Adrenal gland (tissue), 12 donors: Measurements from ENCODE around the gene GJC1. TPM values are rescaled to one million over a fixed set of nuclear protein-coding genes. Genes with fewer than 3 reads are reported as not detected.

ENCODE experiments used
- DNase-seq, 7 donors: peaks; one replicate each; pipeline ENCODE4 v3.0.0-alpha.2; 2019 to 2020
- H3K27ac ChIP-seq, 5 donors: fragments of 200-600 bp; sonication (generic) in 4 of 5; 1 replicate in 3 of 5; 2 replicates in 2 of 5; pipeline versions ENCODE4 v1.5.1 to v1.8.0; 2016 to 2020; ENCODE audit warnings: mild to moderate bottlenecking in 1 of 5
- H3K27me3 ChIP-seq: fragments of 200-600 bp; 2 replicates; pipeline ENCODE4 v1.8.0; 2021
- H3K36me3 ChIP-seq, 2 donors: fragments of 200-600 bp; replicated peaks in 1 of 2; 1 replicate in 1 of 2; 2 replicates in 1 of 2; pipeline versions ENCODE4 v1.5.1 to v1.8.0; 2018 to 2022
- H3K4me1 ChIP-seq, 2 donors: fragments of 200-600 bp; replicated peaks in 1 of 2; 1 replicate in 1 of 2; 2 replicates in 1 of 2; pipeline versions ENCODE4 v1.5.1 to v1.8.0; 2018 to 2021
- H3K4me3 ChIP-seq, 4 donors: fragments of 200-600 bp; sonication (generic) in 3 of 4; one replicate each; pipeline ENCODE4 v1.5.1; 2016 to 2018
- H3K9me3 ChIP-seq, 3 donors: fragments of 200-600 bp; sonication (generic) in 1 of 3; replicated peaks in 1 of 3; 1 replicate in 2 of 3; 2 replicates in 1 of 3; pipeline versions ENCODE4 v1.5.1 to v1.8.0; 2016 to 2021
- POLR2A ChIP-seq, 2 donors: fragments of 450-650 bp; IDR thresholded peaks; one replicate each; pipeline ENCODE4 v1.6.1; 2017; ENCODE audit warnings: antibody characterized with exemption in 2 of 2, mild to moderate bottlenecking in 2 of 2, moderate library complexity in 1 of 2
- WGBS, 4 donors: extraction: QIAGEN DNeasy Blood & Tissue Kit in 2 of 4; methylation state at CpG; one replicate each; pipeline versions ENCODE4 v1.1.5 to v1.1.7; 2013 to 2017; 5-methylcytosine and 5-hydroxymethylcytosine counted together
- intact Hi-C, 2 donors: fragments of 100-400 bp; cut with DNase I; formaldehyde crosslinking; loops; one replicate each; pipeline versions ENCODE4 v1.14.1 to v1.15.0; 2022 to 2023
- polyA plus RNA-seq, 3 donors: library from polyadenylated mRNA; stranded (reverse); fragments of 200-250 nt in 2 of 3; fragments of 350-450 nt in 1 of 3; fragmentation: Illumina TruSeq in 1 of 3; extraction: RNeasy Lipid Tissue Mini Kit (QIAGEN cat#74804) in 1 of 3; gene quantifications; one replicate each; pipeline ENCODE4 v1.2.3, GENCODE V29; 2013 to 2014
- total RNA-seq, 9 donors: library from RNA; depleted of rRNA in 4 of 9; stranded (reverse); fragments of >200 nt in 4 of 9; fragments of 120-200 nt in 1 of 9; fragmentation: NEBNext Ultra II Directional in 1 of 9; extraction: Animal tissue kit (Norgen Biotek cat#: 25700) in 1 of 9; gene quantifications; one replicate each; pipeline versions ENCODE4 v1.1.0 to v1.2.4, GENCODE V29; 2013 to 2023
- TF ChIP-seq, protein P1 (sequence below), 6 experiments: fragments of 450-650 bp in 4 of 6; fragments of 200-600 bp in 2 of 6; sonication (generic) in 1 of 6; IDR thresholded peaks; 1 replicate in 5 of 6; 2 replicates in 1 of 6; pipeline versions ENCODE4 v1.5.1 to v1.8.0; 2016 to 2021; ENCODE audit warnings: antibody characterized with exemption in 6 of 6, mild to moderate bottlenecking in 2 of 6, moderate library complexity in 1 of 6
- donor health status: healthy with polysubstance abuse.
- donor health status: Bipolar disorder and iron deficiency.
- donor health status: DM: yes; HTN: yes; CAD: no.
- donor health status: DM: no; HTN: no; CAD: no.
- donor health status: DM: no; HTN: no; CAD: no.
- donor health status: DM: yes; HTN: yes; CAD: no.

The GJC1 gene
- total and polyA plus RNA-seq, 12 donors = 0.69 to 12.3 (median 2.1) TPM

DNA sequence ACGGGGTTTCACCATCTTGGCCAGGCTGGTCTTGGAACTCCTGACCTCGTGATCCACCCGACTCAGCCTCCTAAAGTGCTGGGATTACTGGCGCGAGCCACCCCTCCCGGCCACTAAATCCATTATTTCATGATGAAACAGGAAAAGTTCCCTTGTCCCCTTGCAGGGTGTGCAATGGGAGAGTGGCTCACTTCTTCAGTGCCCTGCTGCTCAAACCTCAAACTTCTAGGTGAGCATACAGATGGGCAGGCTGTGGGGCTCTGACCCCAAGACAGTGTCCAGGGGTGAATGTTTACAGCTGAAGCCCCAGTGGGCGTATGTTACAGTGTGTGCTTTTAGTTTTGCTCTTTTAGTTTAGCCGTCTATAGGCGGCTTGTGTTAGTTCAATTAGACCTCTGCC lies 34.7 kb downstream of the GJC1 start:
- peak overlapping the region in 2 of 5 donors; percentile 56 to 73 for H3K27ac ChIP-seq
- no peak for DNase-seq
- H3K4me1 ChIP-seq = no peaks in the 10 kb centered on the region
- H3K9me3 ChIP-seq = no peaks in the 10 kb centered on the region
- 78 to 90% (median 84%) methylated on average over 8 to 9 of the region's 9 CpGs for WGBS, 4 donors
- no peak overlapping the region for H3K4me3 ChIP-seq
- TF ChIP-seq POLR2A (IDR thresholded peaks at IDR 0.05) = no peak
- TF ChIP-seq, protein P1, sequence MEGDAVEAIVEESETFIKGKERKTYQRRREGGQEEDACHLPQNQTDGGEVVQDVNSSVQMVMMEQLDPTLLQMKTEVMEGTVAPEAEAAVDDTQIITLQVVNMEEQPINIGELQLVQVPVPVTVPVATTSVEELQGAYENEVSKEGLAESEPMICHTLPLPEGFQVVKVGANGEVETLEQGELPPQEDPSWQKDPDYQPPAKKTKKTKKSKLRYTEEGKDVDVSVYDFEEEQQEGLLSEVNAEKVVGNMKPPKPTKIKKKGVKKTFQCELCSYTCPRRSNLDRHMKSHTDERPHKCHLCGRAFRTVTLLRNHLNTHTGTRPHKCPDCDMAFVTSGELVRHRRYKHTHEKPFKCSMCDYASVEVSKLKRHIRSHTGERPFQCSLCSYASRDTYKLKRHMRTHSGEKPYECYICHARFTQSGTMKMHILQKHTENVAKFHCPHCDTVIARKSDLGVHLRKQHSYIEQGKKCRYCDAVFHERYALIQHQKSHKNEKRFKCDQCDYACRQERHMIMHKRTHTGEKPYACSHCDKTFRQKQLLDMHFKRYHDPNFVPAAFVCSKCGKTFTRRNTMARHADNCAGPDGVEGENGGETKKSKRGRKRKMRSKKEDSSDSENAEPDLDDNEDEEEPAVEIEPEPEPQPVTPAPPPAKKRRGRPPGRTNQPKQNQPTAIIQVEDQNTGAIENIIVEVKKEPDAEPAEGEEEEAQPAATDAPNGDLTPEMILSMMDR (IDR thresholded peaks at IDR 0.05) = no peak
- intact Hi-C loops = no loop called here
- H3K36me3 ChIP-seq = no peaks in the 10 kb centered on the region
- H3K27me3 ChIP-seq = no peaks in the 10 kb centered on the region

- DNase-seq = peak in 1 of 7 donors; percentile 33
- Histone ChIP-seq H3K27ac (peak overlapping the region in 2 of 5 donors; percentile 56 to 73), H3K4me1 (no peaks in the 10 kb centered on the region), H3K4me3 (no peak overlapping the region), H3K27me3 (no peaks in the 10 kb centered on the region), H3K9me3 (no peaks in the 10 kb centered on the region), H3K36me3 (no peaks in the 10 kb centered on the region)
- 59 to 64% (median 62%) methylated on average over 10 of the region's 10 CpGs for WGBS, 4 donors
- intact Hi-C loops = no loop called here
- TF ChIP-seq POLR2A (IDR thresholded peaks at IDR 0.05) = no peak
Observed at GRCh38 chr17:44794851-44795413, 35.2 kb downstream of the GJC1 start.

DNA sequence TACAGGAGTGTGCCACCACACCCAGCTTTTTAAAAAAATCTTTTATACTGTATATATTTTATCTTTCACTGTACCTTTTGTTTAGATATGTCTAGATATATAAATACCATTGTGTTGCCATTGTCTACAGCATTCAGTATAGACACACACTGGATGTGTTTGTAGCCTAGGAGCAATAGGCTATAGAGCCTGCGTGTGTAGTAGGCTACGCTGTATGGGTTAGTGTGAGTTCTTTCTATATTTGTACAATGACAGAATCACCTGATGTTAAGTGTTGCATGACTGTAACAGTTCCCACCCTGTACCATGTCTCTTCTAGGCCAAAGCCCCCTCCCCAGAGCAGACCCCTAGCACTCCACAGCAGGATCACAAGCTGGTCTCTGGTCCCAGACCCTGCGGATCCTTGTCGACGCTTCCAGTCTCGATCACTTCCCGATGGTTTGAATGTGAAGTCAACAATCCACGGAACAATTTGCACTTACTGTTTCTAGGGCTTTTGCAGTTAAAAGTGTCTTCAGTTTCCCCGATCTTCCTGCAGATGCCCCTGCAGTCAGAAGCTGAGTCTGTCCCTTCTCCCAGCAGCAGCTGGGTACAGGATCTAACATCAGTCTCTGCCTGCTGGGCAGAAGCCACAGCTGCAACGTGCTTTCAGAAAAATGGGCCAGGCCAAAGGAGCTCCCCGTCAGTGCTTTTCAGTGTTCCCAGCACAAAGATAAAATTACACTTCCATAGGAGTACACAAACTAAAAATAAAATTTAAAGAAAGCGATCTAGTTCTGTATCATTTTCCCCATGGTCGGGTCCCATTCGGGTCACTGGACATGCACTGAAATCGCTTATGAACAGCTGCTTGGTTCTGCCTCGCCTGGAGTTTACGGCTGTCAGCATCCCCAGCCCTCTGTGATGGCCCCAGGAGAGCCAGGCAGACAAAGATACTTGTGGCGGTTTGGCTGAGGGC lies 35.9 kb downstream of the GJC1 start:
- no peaks in the 10 kb centered on the region for H3K4me1 ChIP-seq
- intact Hi-C loops = no loop called here
- H3K27me3 ChIP-seq = no peaks in the 10 kb centered on the region
- no peaks in the 10 kb centered on the region for H3K36me3 ChIP-seq
- WGBS, 4 donors = 76 to 84% (median 79%) methylated on average over 17 to 18 of the region's 18 CpGs
- no peak for TF ChIP-seq POLR2A (IDR thresholded peaks at IDR 0.05)
- TF ChIP-seq, protein P1 (IDR thresholded peaks at IDR 0.05) = no peak
- peak overlapping the region in 2 of 5 donors; percentile 10 to 56 for H3K27ac ChIP-seq
- H3K4me3 ChIP-seq = no peak overlapping the region
- no peak for DNase-seq
- H3K9me3 ChIP-seq = no peaks in the 10 kb centered on the region

DNA sequence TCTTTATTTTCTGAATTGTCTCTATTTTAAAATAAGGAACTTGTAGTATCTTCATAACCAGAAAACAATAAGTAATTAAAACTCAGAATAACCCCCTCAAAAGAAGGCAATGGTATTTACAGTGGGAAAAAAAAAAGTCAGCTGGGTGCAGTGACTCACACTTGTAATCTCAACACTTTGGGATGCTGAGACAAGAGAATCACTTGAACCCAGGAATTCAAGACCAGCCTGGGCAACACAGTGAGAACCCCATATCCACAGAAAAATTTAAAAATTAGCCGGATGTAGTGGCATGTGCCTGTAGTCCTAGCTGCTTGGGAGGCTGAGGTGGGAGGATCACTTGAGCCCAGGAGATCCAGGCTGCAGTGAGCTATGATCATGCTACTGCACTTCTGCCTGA lies 37.8 kb downstream of the GJC1 start:
- no peak for DNase-seq
- Histone ChIP-seq H3K36me3 (no peaks in the 10 kb centered on the region), H3K4me3 (no peak overlapping the region), H3K27ac (no peak overlapping the region), H3K4me1 (no peaks in the 10 kb centered on the region), H3K27me3 (no peaks in the 10 kb centered on the region), H3K9me3 (no peaks in the 10 kb centered on the region)
- TF ChIP-seq, protein P1 (IDR thresholded peaks at IDR 0.05) = no peak
- TF ChIP-seq POLR2A (IDR thresholded peaks at IDR 0.05) = no peak
- intact Hi-C loops = no loop called here
- 88 to 95% (median 92%) methylated on average over 1 of the region's 1 CpG for WGBS, 4 donors
